Panc1 (cell line): ENCODE measurements around the gene ARL15. TPM values are rescaled to one million over a fixed set of nuclear protein-coding genes. Genes with fewer than 3 reads are reported as not detected.

Experiments
- ATAC-seq: fragments of 200-7000 bp; cut with Tn5 transposase; 2 replicates; pipeline ENCODE4 v1.9.1; 2020; ENCODE audit warnings: mild to moderate bottlenecking, moderate library complexity
- BruUV-seq: library from RNA; stranded (reverse); fragments of 400-500 nt; replicated peaks from 2 replicates; lab custom pipeline; 2021; lab: Mats Ljungman, UMichigan
- CTCF ChIA-PET: fragments of 300-600 bp; sonication (Branson Sonifier 250); formaldehyde crosslinking; loops from one replicate; lab custom pipeline; 2022; ENCODE audit warnings: antibody characterized with exemption; lab: Charles Lee
- POLR2A ChIA-PET: fragments of 300-600 bp; sonication (Branson Sonifier 250); formaldehyde crosslinking; loops from one replicate; lab custom pipeline; 2022; ENCODE audit warnings: antibody characterized with exemption; lab: Charles Lee
- DNase-seq: peaks from one replicate; pipeline ENCODE4 v3.0.0-alpha.2; 2010; ENCODE audit warnings: low read depth, low spot score
- H3K27ac ChIP-seq: 2 replicates; pipeline ENCODE4 v1.5.1; 2011; ENCODE audit warnings: mild to moderate bottlenecking, low read length, inconsistent platforms
- H3K27me3 ChIP-seq: fragments of 200-500 bp; sonication (Bioruptor generic); 2 replicates; pipeline ENCODE4 v1.6.0; 2014; ENCODE audit warnings: low read length, inconsistent platforms; ENCODE audit not compliant: control insufficient read depth, insufficient read depth
- H3K36me3 ChIP-seq: fragments of 200-500 bp; sonication (Bioruptor generic); 2 replicates; pipeline ENCODE4 v1.5.1; 2014; ENCODE audit warnings: inconsistent platforms, mild to moderate bottlenecking, low read length, moderate library complexity; ENCODE audit not compliant: control insufficient read depth, insufficient read depth
- H3K4me1 ChIP-seq: 2 replicates; pipeline ENCODE4 v1.5.1; 2011; ENCODE audit warnings: inconsistent platforms, mild to moderate bottlenecking, low read length, moderate library complexity; ENCODE audit not compliant: control insufficient read depth, insufficient read depth
- H3K4me3 ChIP-seq, 2 experiments: 2 replicates each; pipeline ENCODE4 v1.5.1; 2011 to 2012; ENCODE audit warnings: low read depth in 2 of 2, low read length in 2 of 2, mild to moderate bottlenecking in 2 of 2, inconsistent platforms in 1 of 2, moderate library complexity in 1 of 2
- H3K9me3 ChIP-seq: fragments of 200-500 bp; sonication (Bioruptor generic); 2 replicates; pipeline ENCODE4 v1.5.1; 2014; ENCODE audit warnings: low read depth, mild to moderate bottlenecking, inconsistent platforms, low read length, moderate library complexity; ENCODE audit not compliant: control insufficient read depth, insufficient read depth
- CTCF ChIP-seq: fragments of 450-650 bp; IDR thresholded peaks from 2 replicates; pipeline ENCODE4 v1.5.1; 2017; ENCODE audit warnings: mild to moderate bottlenecking
- POLR2AphosphoS5 ChIP-seq: IDR thresholded peaks from 2 replicates; pipeline ENCODE4 v1.6.1; 2012; ENCODE audit warnings: mild to moderate bottlenecking, low read depth, low read length, moderate library complexity
- REST ChIP-seq, 2 experiments: IDR thresholded peaks; 2 replicates each; pipeline ENCODE4 v1.6.1; 2011 to 2012; ENCODE audit warnings: low read depth in 2 of 2, control low read depth in 1 of 2, low read length in 1 of 2, mild to moderate bottlenecking in 1 of 2, moderate library complexity in 1 of 2; ENCODE audit not compliant: insufficient read depth in 1 of 2
- SIN3A ChIP-seq: IDR thresholded peaks from 2 replicates; pipeline ENCODE4 v1.6.1; 2012; ENCODE audit warnings: low read depth, mild to moderate bottlenecking, low read length, moderate library complexity, borderline replicate concordance; ENCODE audit not compliant: insufficient read depth
- TCF7L2 ChIP-seq: IDR thresholded peaks from 2 replicates; pipeline ENCODE4 v1.6.1; 2011; ENCODE audit warnings: mild to moderate bottlenecking, low read depth, low read length, inconsistent platforms
- in situ Hi-C: cut with HindIII; loops from 2 replicates; pipeline ENCODE4 v1.10.0; 2016; ENCODE audit warnings: low sequenced_read_pairs, low pct_unique_long_range_greater_than_20kb
- intact Hi-C: fragments of 100-400 bp; cut with micrococcal nuclease; formaldehyde crosslinking; loops from one replicate; pipeline ENCODE4 v1.10.0; 2022; ENCODE audit not compliant: unreplicated experiment
- total RNA-seq: library from RNA; stranded (reverse); gene quantifications from one replicate; pipeline ENCODE4 v1.2.1, GENCODE V29; 2021; ENCODE audit not compliant: unreplicated experiment

The ARL15 gene
- total RNA-seq, 1 experiment from 2014 or later, result 16.5 TPM

- H3K36me3 ChIP-seq, result no peaks in the 10 kb centered on the region
- BruUV-seq, result no TSS peak
- in situ Hi-C loops (no loop called here), intact Hi-C loops (no loop called here)
- no peak for DNase-seq
- POLR2A ChIA-PET, result no interaction called here
- ATAC-seq, result no peak
- H3K4me1 ChIP-seq, result no peaks in the 10 kb centered on the region
- H3K27ac ChIP-seq, result no peak overlapping the region
- TF ChIP-seq TCF7L2, result no peak
- TF ChIP-seq POLR2AphosphoS5, result no peak
- no peak for TF ChIP-seq REST (IDR thresholded peaks at IDR 0.05; ENCODE audit: insufficient read depth in 1 of 2, low read depth in 2 of 2, low read length in 1 of 2)
- no peak for TF ChIP-seq CTCF
- H3K9me3 ChIP-seq, result no peaks in the 10 kb centered on the region
- no peak overlapping the region for H3K4me3 ChIP-seq
- no peaks in the 10 kb centered on the region for H3K27me3 ChIP-seq
- CTCF ChIA-PET, result no interaction called here
Measured at GRCh38 chr5:54030981-54031380, 279.4 kb downstream of the ARL15 start.

- CTCF ChIA-PET, result no interaction called here
Measured at GRCh38 chr5:54024466-54024865, 285.9 kb downstream of the ARL15 start.

More at GRCh38 chr5:54024466-54024865, 285.9 kb downstream of the ARL15 start:
- H3K4me3 ChIP-seq, result no peak overlapping the region
- H3K27ac ChIP-seq, result no peak overlapping the region
- no peaks in the 10 kb centered on the region for H3K36me3 ChIP-seq
- in situ Hi-C loops (no loop called here), intact Hi-C loops (no loop called here)
- H3K9me3 ChIP-seq, result no peaks in the 10 kb centered on the region
- TF ChIP-seq REST (IDR thresholded peaks at IDR 0.05; ENCODE audit: insufficient read depth in 1 of 2, low read depth in 2 of 2, low read length in 1 of 2) (no peak), POLR2AphosphoS5 (no peak), CTCF (no peak), TCF7L2 (no peak), SIN3A (no peak)
- POLR2A ChIA-PET, result no interaction called here
- ATAC-seq (no peak), DNase-seq (no peak)
- no peaks in the 10 kb centered on the region for H3K27me3 ChIP-seq
- BruUV-seq, result no TSS peak
- H3K4me1 ChIP-seq, result no peaks in the 10 kb centered on the region
